ENCODE data around the gene IFT172. TPM values are rescaled to one million over a fixed set of nuclear protein-coding genes. Genes with fewer than 3 reads are reported as not detected.

IFT172 gene
- polyA plus RNA-seq, 2 of the 4 experiments (the other 2 are of a cell fraction), result 14.0 to 21.6 TPM

GRCh38 chr2:27520316-27520715 is 30.8 kb upstream of the IFT172 start:
- H3K9me3 ChIP-seq, result no peaks in the 10 kb centered on the region
- 88% methylated on average over 2 of the region's 2 CpGs for WGBS (ENCODE audit: missing lambda C conversion rate)
- no peak overlapping the region for H3K27ac ChIP-seq
- ChIA-PET POLR2A (no interaction called here), CTCF (interaction anchor here (1.7 kb wide), 1 partner anchor 12 kb away, joined by 5 read pairs; no protein-coding TSS in a partner anchor)
- ATAC-seq (no peak), FAIRE-seq (no peak), DNase-seq (ENCODE audit: low read depth in 1 of 2, low spot score in 1 of 2) (no peak)
- H3K4me1 ChIP-seq, result no peaks in the 10 kb centered on the region
- no peak overlapping the region for H3K4me2 ChIP-seq
- TF ChIP-seq FOXS1 (CRISPR knock-in tag; IDR thresholded peaks at IDR 0.05) (no peak), HOXB13 (CRISPR knock-in tag; IDR thresholded peaks at IDR 0.05; ENCODE audit: low read depth) (no peak), SMC3 (IDR thresholded peaks at IDR 0.05) (no peak), ATOH8 (CRISPR knock-in tag; IDR thresholded peaks at IDR 0.05; ENCODE audit: low read depth) (no peak)
- TF ChIP-seq, protein P1, sequence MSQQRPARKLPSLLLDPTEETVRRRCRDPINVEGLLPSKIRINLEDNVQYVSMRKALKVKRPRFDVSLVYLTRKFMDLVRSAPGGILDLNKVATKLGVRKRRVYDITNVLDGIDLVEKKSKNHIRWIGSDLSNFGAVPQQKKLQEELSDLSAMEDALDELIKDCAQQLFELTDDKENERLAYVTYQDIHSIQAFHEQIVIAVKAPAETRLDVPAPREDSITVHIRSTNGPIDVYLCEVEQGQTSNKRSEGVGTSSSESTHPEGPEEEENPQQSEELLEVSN (IDR thresholded peaks at IDR 0.05; ENCODE audit: borderline replicate concordance, low read depth), result no peak
- no peak overlapping the region for H3K4me3 ChIP-seq

DNA sequence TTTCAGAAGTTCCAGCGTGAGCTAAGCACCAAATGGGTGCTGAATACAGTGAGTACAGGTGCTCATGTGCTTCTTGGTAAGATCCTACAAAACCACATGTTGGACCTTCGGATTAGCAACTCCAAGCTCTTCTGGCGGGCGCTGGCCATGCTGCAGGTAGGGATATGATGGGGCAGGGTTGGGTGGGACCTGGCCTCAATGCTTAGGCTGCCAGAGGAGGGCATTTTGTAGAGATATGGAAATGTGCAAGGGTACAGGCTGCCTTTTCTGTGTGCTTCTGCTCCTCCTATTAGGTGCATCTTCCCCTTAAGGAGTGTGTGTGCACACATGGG is 29.2 kb upstream of the IFT172 start:
- WGBS (ENCODE audit: missing lambda C conversion rate), result 67% methylated on average over 4 of the region's 4 CpGs
- Histone ChIP-seq H3K4me1 (no peaks in the 10 kb centered on the region), H3K4me2 (no peak overlapping the region), H3K4me3 (no peak overlapping the region), H3K9me3 (no peaks in the 10 kb centered on the region), H3K27ac (no peak overlapping the region)
- CTCF ChIA-PET, result interaction anchor here (0.6 kb wide), 1 partner anchor 23 kb away, joined by 3 read pairs; no protein-coding TSS in a partner anchor
- TF ChIP-seq ZNF302 (CRISPR knock-in tag; IDR thresholded peaks at IDR 0.05) (no peak), SMC3 (IDR thresholded peaks at IDR 0.05) (no peak), RFX5 (IDR thresholded peaks at IDR 0.05) (no peak), ZFP36 (IDR thresholded peaks at IDR 0.05; ENCODE audit: borderline replicate concordance, partially characterized antibody) (no peak), HOXB5 (CRISPR knock-in tag; IDR thresholded peaks at IDR 0.05) (no peak), GATA3 (IDR thresholded peaks at IDR 0.05; ENCODE audit: borderline replicate concordance) (no peak), SREBF2 (IDR thresholded peaks at IDR 0.05) (no peak), KDM5A (IDR thresholded peaks at IDR 0.05) (no peak), POLR2A (IDR thresholded peaks at IDR 0.05; ENCODE audit: low read length) (no peak), NPAS2 (CRISPR knock-in tag; IDR thresholded peaks at IDR 0.05; ENCODE audit: borderline replicate concordance) (no peak), RARB (CRISPR knock-in tag; IDR thresholded peaks at IDR 0.05) (no peak), MYC (IDR thresholded peaks at IDR 0.05; ENCODE audit: borderline replicate concordance, low read length) (no peak), CHD2 (IDR thresholded peaks at IDR 0.05; ENCODE audit: low read length, partially characterized antibody) (no peak), ZC3H11A (IDR thresholded peaks at IDR 0.05) (no peak), TFCP2L1 (CRISPR knock-in tag; IDR thresholded peaks at IDR 0.05) (no peak), KDM1A (IDR thresholded peaks at IDR 0.05; ENCODE audit: low read depth) (no peak), EP300 (IDR thresholded peaks at IDR 0.05) (no peak), TP53 (CRISPR knock-in tag; IDR thresholded peaks at IDR 0.05) (no peak)
- TF ChIP-seq, protein P2, sequence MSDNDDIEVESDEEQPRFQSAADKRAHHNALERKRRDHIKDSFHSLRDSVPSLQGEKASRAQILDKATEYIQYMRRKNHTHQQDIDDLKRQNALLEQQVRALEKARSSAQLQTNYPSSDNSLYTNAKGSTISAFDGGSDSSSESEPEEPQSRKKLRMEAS (IDR thresholded peaks at IDR 0.05), result no peak
- TF ChIP-seq, protein P3, sequence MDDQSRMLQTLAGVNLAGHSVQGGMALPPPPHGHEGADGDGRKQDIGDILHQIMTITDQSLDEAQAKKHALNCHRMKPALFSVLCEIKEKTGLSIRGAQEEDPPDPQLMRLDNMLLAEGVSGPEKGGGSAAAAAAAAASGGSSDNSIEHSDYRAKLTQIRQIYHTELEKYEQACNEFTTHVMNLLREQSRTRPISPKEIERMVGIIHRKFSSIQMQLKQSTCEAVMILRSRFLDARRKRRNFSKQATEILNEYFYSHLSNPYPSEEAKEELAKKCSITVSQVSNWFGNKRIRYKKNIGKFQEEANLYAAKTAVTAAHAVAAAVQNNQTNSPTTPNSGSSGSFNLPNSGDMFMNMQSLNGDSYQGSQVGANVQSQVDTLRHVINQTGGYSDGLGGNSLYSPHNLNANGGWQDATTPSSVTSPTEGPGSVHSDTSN (IDR thresholded peaks at IDR 0.05), result no peak
- FAIRE-seq (no peak), ATAC-seq (no peak), DNase-seq (ENCODE audit: low read depth in 1 of 2, low spot score in 1 of 2) (no peak)
- POLR2A ChIA-PET, result no interaction called here
